NCI-H2171 treated with DMSO at 0.1 percent for 48 hours (cell line): ENCODE results near the gene GUCA2B.

Experiments used
- DNase-seq: peaks from one replicate; lab custom pipeline; 2025; lab: John Stamatoyannopoulos, UW

Gene GUCA2B

GRCh38 chr1:42152907-42153600, at the start of gene GUCA2B:
Gene GUCA2B (plus strand): TSS chr1:42153410. CDS start chr1:42153451, 41 bp downstream.
- no peak for DNase-seq

- DNase-seq, result no peak
These were observed 48.2 kb upstream of the GUCA2B start for GRCh38 chr1:42105025-42105424.

GRCh38 chr1:42108309-42108708, 44.9 kb upstream of the GUCA2B start:
- no peak for DNase-seq

GRCh38 chr1:42109600-42109999, 43.6 kb upstream of the GUCA2B start:
- no peak for DNase-seq

GRCh38 chr1:42114229-42114628, 39.0 kb upstream of the GUCA2B start:
- DNase-seq, result no peak

- DNase-seq, result no peak
These were observed 36.0 kb upstream of the GUCA2B start for GRCh38 chr1:42117214-42117613.

GRCh38 chr1:42118125-42118524, 35.1 kb upstream of the GUCA2B start:
- no peak for DNase-seq

- DNase-seq, result no peak
These were observed 30.8 kb upstream of the GUCA2B start for GRCh38 chr1:42122408-42122807.

GRCh38 chr1:42125552-42125951, 27.7 kb upstream of the GUCA2B start:
- DNase-seq, result no peak

GRCh38 chr1:42127767-42128166, 25.4 kb upstream of the GUCA2B start:
- no peak for DNase-seq

GRCh38 chr1:42128499-42128898, 24.7 kb upstream of the GUCA2B start:
- DNase-seq, result peak; percentile 82

GRCh38 chr1:42128964-42129363, 24.2 kb upstream of the GUCA2B start:
- peak; percentile 84 for DNase-seq

- no peak for DNase-seq
These were observed 23.0 kb upstream of the GUCA2B start for GRCh38 chr1:42130061-42130660.

- DNase-seq, result no peak
These were observed 19.8 kb upstream of the GUCA2B start for GRCh38 chr1:42133390-42133789.

GRCh38 chr1:42133809-42134526, 19.2 kb upstream of the GUCA2B start:
- peak; percentile 9 for DNase-seq

- no peak for DNase-seq
These were observed 17.8 kb upstream of the GUCA2B start for GRCh38 chr1:42135426-42135825.

GRCh38 chr1:42136466-42136865, 16.7 kb upstream of the GUCA2B start:
- no peak for DNase-seq

- no peak for DNase-seq
These were observed 15.4 kb upstream of the GUCA2B start for GRCh38 chr1:42137766-42138165.

GRCh38 chr1:42138586-42138985, 14.6 kb upstream of the GUCA2B start:
- DNase-seq, result no peak

GRCh38 chr1:42139444-42139843, 13.8 kb upstream of the GUCA2B start:
- no peak for DNase-seq

GRCh38 chr1:42140191-42140590, 13.0 kb upstream of the GUCA2B start:
- no peak for DNase-seq

- no peak for DNase-seq
These were observed 11.2 kb upstream of the GUCA2B start for GRCh38 chr1:42141978-42142377.
